HCT116 (cell line): ENCODE measurements around the gene FDXACB1. TPM values are rescaled to one million over a fixed set of nuclear protein-coding genes. Genes with fewer than 3 reads are reported as not detected.

Experiments
- ATAC-seq: fragments of 200-7000 bp; cut with Tn5 transposase; 2 replicates; pipeline ENCODE4 v1.9.1; 2020; ENCODE audit warnings: mild to moderate bottlenecking, moderate library complexity
- BruUV-seq: library from RNA; stranded (reverse); fragments of 400-500 nt; replicated peaks from 2 replicates; lab custom pipeline; 2021; lab: Mats Ljungman, UMichigan
- CTCF ChIA-PET: fragments of 300-600 bp; sonication (Branson Sonifier 250); formaldehyde crosslinking; loops from one replicate; lab custom pipeline; 2021; ENCODE audit warnings: antibody characterized with exemption; lab: Charles Lee
- POLR2A ChIA-PET: fragments of 300-600, 350-600 bp; sonication (Branson Sonifier 250); formaldehyde crosslinking; loops from one replicate; lab custom pipeline; 2021; ENCODE audit warnings: antibody characterized with exemption; lab: Charles Lee
- RAD21 ChIA-PET, 2 experiments: fragments of 300-600 bp; sonication (Branson Sonifier 250); formaldehyde crosslinking; loops; one replicate each; lab custom pipeline; 2023; ENCODE audit warnings: low total read pairs in 2 of 2; ENCODE audit not compliant: uncharacterized antibody in 2 of 2, unreplicated experiment in 2 of 2, low non-redundant PET in 1 of 2; lab: Charles Lee
- DNase-seq: peaks from one replicate; pipeline ENCODE4 v3.0.0-alpha.2; 2010; ENCODE audit warnings: low read depth, low spot score
- H2AFZ ChIP-seq: fragments of 200-600 bp; shearing (Covaris generic), sonication (generic); 2 replicates; pipeline ENCODE4 v1.6.1; 2017; ENCODE audit warnings: low read depth, mixed run types, mixed read lengths, antibody characterized with exemption, low read length; ENCODE audit not compliant: poor library complexity, severe bottlenecking
- H3K27ac ChIP-seq: 2 replicates; pipeline ENCODE4 v1.5.1; 2012; ENCODE audit warnings: low read depth, low read length
- H3K27me3 ChIP-seq: fragments of 200-600 bp; sonication (generic); 2 replicates; pipeline ENCODE4 v1.6.1; 2016; ENCODE audit warnings: mixed run types, low read length, mixed read lengths; ENCODE audit not compliant: insufficient read depth
- H3K36me3 ChIP-seq, 2 experiments: fragments of 200-500 bp in 1 of 2; fragments of 200-600 bp in 1 of 2; sonication (Bioruptor generic) in 1 of 2; sonication (generic) in 1 of 2; 2 replicates each; pipeline versions ENCODE4 v1.5.1 to v1.6.1; 2014 to 2016; ENCODE audit warnings: low read length in 2 of 2, inconsistent platforms in 1 of 2, mixed read lengths in 1 of 2, mixed run types in 1 of 2; ENCODE audit not compliant: insufficient read depth in 2 of 2, control insufficient read depth in 1 of 2
- H3K4me1 ChIP-seq, 2 experiments: fragments of 200-600 bp in 1 of 2; sonication (generic) in 1 of 2; 2 replicates each; pipeline versions ENCODE4 v1.5.1 to v1.6.1; 2012 to 2017; ENCODE audit warnings: low read length in 2 of 2, inconsistent platforms in 1 of 2, mild to moderate bottlenecking in 1 of 2, mixed read lengths in 1 of 2, mixed run types in 1 of 2, moderate library complexity in 1 of 2; ENCODE audit not compliant: insufficient read depth in 2 of 2, control insufficient read depth in 1 of 2
- H3K4me2 ChIP-seq: fragments of 200-600 bp; sonication (generic); 2 replicates; pipeline ENCODE4 v1.6.1; 2017; ENCODE audit warnings: mixed run types, low read length, mixed read lengths
- H3K4me3 ChIP-seq, 2 experiments: fragments of 200-600 bp in 1 of 2; sonication (generic) in 1 of 2; replicated peaks in 1 of 2; 2 replicates each; pipeline ENCODE4 v1.5.1; 2011 to 2016; ENCODE audit warnings: low read length in 2 of 2, control low read depth in 1 of 2, low read depth in 1 of 2, mild to moderate bottlenecking in 1 of 2, mixed read lengths in 1 of 2, mixed run types in 1 of 2
- H3K79me2 ChIP-seq: fragments of 200-600 bp; sonication (generic); 2 replicates; pipeline ENCODE4 v1.6.1; 2017; ENCODE audit warnings: mild to moderate bottlenecking, mixed run types, low read length, moderate library complexity, mixed read lengths; ENCODE audit not compliant: insufficient read depth
- H3K9ac ChIP-seq: fragments of 200-600 bp; sonication (generic); 2 replicates; pipeline ENCODE4 v1.6.1; 2016; ENCODE audit warnings: low read length, mixed read lengths
- H3K9me2 ChIP-seq: fragments of 200-600 bp; sonication (generic), shearing (Covaris generic); 2 replicates; pipeline ENCODE4 v1.6.1; 2017; ENCODE audit warnings: mixed run types, mild to moderate bottlenecking, moderate library complexity; ENCODE audit not compliant: insufficient read depth
- H3K9me3 ChIP-seq, 2 experiments: fragments of 200-500 bp in 1 of 2; fragments of 200-600 bp in 1 of 2; sonication (Bioruptor generic) in 1 of 2; sonication (generic) in 1 of 2; 2 replicates each; pipeline ENCODE4 v1.6.1; 2014 to 2017; ENCODE audit warnings: low read length in 2 of 2, mixed read lengths in 2 of 2, inconsistent platforms in 1 of 2, low read depth in 1 of 2, mild to moderate bottlenecking in 1 of 2, mixed run types in 1 of 2, moderate library complexity in 1 of 2; ENCODE audit not compliant: control insufficient read depth in 1 of 2, insufficient read depth in 1 of 2
- H4K20me1 ChIP-seq: fragments of 200-600 bp; sonication (generic), shearing (Covaris generic); 2 replicates; pipeline ENCODE4 v1.6.1; 2017; ENCODE audit warnings: mixed run types, mild to moderate bottlenecking, moderate library complexity; ENCODE audit not compliant: insufficient read depth
- CBX3 ChIP-seq: IDR thresholded peaks from 2 replicates; pipeline ENCODE4 v1.6.1; 2012; ENCODE audit warnings: low read depth
- CEBPB ChIP-seq: IDR thresholded peaks from 2 replicates; pipeline ENCODE4 v1.6.1; 2012; ENCODE audit warnings: low read depth
- EGR1 ChIP-seq: IDR thresholded peaks from 2 replicates; pipeline ENCODE4 v1.6.1; 2012; ENCODE audit warnings: low read depth
- ELF1 ChIP-seq: IDR thresholded peaks from 2 replicates; pipeline ENCODE4 v1.6.1; 2012; ENCODE audit warnings: low read depth, borderline replicate concordance
- EZH2 ChIP-seq: fragments of 200-600 bp; sonication (generic); IDR thresholded peaks from 2 replicates; pipeline ENCODE4 v1.6.1; 2017; ENCODE audit warnings: antibody characterized with exemption, mixed run types
- POLR2AphosphoS5 ChIP-seq: IDR thresholded peaks from 2 replicates; pipeline ENCODE4 v1.6.1; 2011; ENCODE audit warnings: mild to moderate bottlenecking, low read depth, low read length, moderate library complexity
- RAD21 ChIP-seq: IDR thresholded peaks from 2 replicates; pipeline ENCODE4 v1.6.1; 2012; ENCODE audit warnings: low read depth, mild to moderate bottlenecking
- SIN3A ChIP-seq: IDR thresholded peaks from 2 replicates; pipeline ENCODE4 v1.6.1; 2012; ENCODE audit warnings: low read depth
- SP1 ChIP-seq: IDR thresholded peaks from 2 replicates; pipeline ENCODE4 v1.6.1; 2012; ENCODE audit warnings: low read depth
- SRF ChIP-seq: IDR thresholded peaks from 2 replicates; pipeline ENCODE4 v1.6.1; 2012; ENCODE audit warnings: low read depth
- TCF7L2 ChIP-seq: IDR thresholded peaks from 2 replicates; pipeline ENCODE4 v1.7.0; 2011; ENCODE audit warnings: borderline replicate concordance, inconsistent platforms; ENCODE audit not compliant: insufficient read depth, insufficient read length; ENCODE audit errors: extremely low read depth
- ZBTB33 ChIP-seq: IDR thresholded peaks from 2 replicates; pipeline ENCODE4 v1.6.1; 2011; ENCODE audit warnings: mild to moderate bottlenecking, low read length, moderate library complexity; ENCODE audit not compliant: insufficient replicate concordance; ENCODE audit errors: extremely low read depth
- intact Hi-C: fragments of 100-400 bp; cut with micrococcal nuclease; formaldehyde crosslinking; loops from 2 replicates; pipeline ENCODE4 v1.10.0; 2022
- total RNA-seq: library from RNA; stranded (reverse); gene quantifications from one replicate; pipeline ENCODE4 v1.2.1, GENCODE V29; 2021; ENCODE audit not compliant: unreplicated experiment
- TF ChIP-seq, protein P1 (sequence below), 3 experiments: fragments of 200-600 bp in 1 of 3; sonication (generic) in 1 of 3; IDR thresholded peaks in 2 of 3; conservative IDR thresholded peaks in 1 of 3; 2 replicates each; pipeline ENCODE4 v1.5.1; 2012 to 2017; ENCODE audit warnings: low read depth in 2 of 3, low read length in 2 of 3, antibody characterized with exemption in 1 of 3, borderline replicate concordance in 1 of 3, control low read depth in 1 of 3, mild to moderate bottlenecking in 1 of 3, mixed read lengths in 1 of 3, mixed run types in 1 of 3, moderate library complexity in 1 of 3; ENCODE audit not compliant: insufficient read depth in 1 of 3
- TF ChIP-seq, protein P2 (sequence below): IDR thresholded peaks from 2 replicates; pipeline ENCODE4 v1.6.1; 2012

FDXACB1 gene
- total RNA-seq, 1 experiment from 2014 or later, result 3.8 TPM

DNA sequence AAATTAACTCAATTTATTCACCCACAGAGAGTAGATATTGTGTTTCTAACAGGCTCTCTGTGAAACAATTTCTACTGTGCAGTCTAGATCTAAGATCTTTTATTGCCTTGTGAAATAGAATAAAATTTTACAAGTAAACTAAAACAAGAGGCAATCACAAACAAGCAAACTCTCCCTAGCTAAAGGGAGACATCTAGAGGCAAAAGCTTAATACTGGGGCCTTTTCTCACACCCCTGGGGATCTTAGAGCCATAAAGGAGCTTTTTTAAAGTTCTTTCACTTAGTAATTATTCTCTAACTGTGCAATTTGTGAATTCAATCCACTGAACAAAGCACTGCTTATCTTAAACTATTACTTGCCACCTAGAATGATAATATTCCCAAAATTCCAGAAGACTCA lies 27.3 kb downstream of the FDXACB1 start:
- ATAC-seq (peak; percentile 47; the same call in 1 of the 2 replicates), DNase-seq (no peak)
- Histone ChIP-seq H3K4me2 (no peak overlapping the region), H3K9me3 (no peaks in the 10 kb centered on the region), H4K20me1 (no peaks in the 10 kb centered on the region), H3K9ac (no peak overlapping the region), H3K36me3 (peaks cover 0 to 4% of the 10 kb centered on the region in 2 experiments; a peak in 2 of 4 replicates), H3K79me2 (no peaks in the 10 kb centered on the region), H3K27ac (no peak overlapping the region), H3K4me3 (no peak overlapping the region), H3K27me3 (no peaks in the 10 kb centered on the region), H3K4me1 (no peaks in the 10 kb centered on the region), H2AFZ (no peak overlapping the region), H3K9me2 (no peaks in the 10 kb centered on the region)
- RAD21 ChIA-PET, result no interaction called here
- intact Hi-C loops, result no loop called here
- BruUV-seq, result no TSS peak
- CTCF ChIA-PET, result interaction anchor here (0.6 to 1.3 kb wide), 7 partner anchors 8 to 397 kb away, joined by 3 to 6 read pairs (median 4); no protein-coding TSS in a partner anchor
- TF ChIP-seq RAD21, result peak; percentile 42; the same call in 1 of the 2 replicates
- no peak for TF ChIP-seq CEBPB
- TF ChIP-seq, protein P1, sequence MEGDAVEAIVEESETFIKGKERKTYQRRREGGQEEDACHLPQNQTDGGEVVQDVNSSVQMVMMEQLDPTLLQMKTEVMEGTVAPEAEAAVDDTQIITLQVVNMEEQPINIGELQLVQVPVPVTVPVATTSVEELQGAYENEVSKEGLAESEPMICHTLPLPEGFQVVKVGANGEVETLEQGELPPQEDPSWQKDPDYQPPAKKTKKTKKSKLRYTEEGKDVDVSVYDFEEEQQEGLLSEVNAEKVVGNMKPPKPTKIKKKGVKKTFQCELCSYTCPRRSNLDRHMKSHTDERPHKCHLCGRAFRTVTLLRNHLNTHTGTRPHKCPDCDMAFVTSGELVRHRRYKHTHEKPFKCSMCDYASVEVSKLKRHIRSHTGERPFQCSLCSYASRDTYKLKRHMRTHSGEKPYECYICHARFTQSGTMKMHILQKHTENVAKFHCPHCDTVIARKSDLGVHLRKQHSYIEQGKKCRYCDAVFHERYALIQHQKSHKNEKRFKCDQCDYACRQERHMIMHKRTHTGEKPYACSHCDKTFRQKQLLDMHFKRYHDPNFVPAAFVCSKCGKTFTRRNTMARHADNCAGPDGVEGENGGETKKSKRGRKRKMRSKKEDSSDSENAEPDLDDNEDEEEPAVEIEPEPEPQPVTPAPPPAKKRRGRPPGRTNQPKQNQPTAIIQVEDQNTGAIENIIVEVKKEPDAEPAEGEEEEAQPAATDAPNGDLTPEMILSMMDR (IDR thresholded peaks at IDR 0.05 in 2 of 3, conservative IDR thresholded peaks at IDR 0.05 in 1 of 3; ENCODE audit: borderline replicate concordance in 1 of 3, insufficient read depth in 1 of 3, low read depth in 2 of 3, low read length in 2 of 3), result peak in 2 of 3 experiments; percentile 34 to 45; a peak in 5 of 6 replicates
- POLR2A ChIA-PET, result no interaction called here

DNA sequence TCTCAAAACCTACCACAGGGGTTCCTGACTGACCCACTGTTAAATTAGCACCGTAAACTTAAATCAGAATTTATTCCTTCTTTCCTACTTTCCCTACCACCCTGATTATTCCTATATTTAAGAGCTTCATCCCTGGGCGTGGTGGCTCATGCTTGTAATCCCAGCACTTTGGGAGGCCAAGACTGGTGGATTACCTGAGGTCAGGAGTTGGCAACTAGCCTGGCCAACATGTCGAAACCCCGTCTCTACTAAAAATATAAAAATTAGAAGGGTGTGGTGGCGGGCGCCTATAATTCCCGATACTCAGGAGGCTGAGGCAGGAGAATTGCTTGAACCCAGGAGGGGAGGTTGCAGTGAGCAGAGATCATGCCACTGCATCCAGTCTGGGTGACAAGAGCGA lies 27.9 kb downstream of the FDXACB1 start:
- intact Hi-C loops, result no loop called here
- BruUV-seq, result no TSS peak
- ChIA-PET CTCF (interaction anchor here (0.9 to 1.3 kb wide), 6 partner anchors 8 to 396 kb away, joined by 3 to 6 read pairs (median 4); no protein-coding TSS in a partner anchor), POLR2A (no interaction called here), RAD21 (no interaction called here)
- Histone ChIP-seq H3K9me2 (no peaks in the 10 kb centered on the region), H2AFZ (no peak overlapping the region), H3K27me3 (no peaks in the 10 kb centered on the region), H3K9me3 (no peaks in the 10 kb centered on the region), H3K9ac (no peak overlapping the region), H3K4me1 (no peaks in the 10 kb centered on the region), H3K27ac (no peak overlapping the region), H3K4me2 (no peak overlapping the region), H4K20me1 (no peaks in the 10 kb centered on the region), H3K36me3 (peaks cover 0 to 4% of the 10 kb centered on the region in 2 experiments; a peak in 1 of 4 replicates), H3K79me2 (no peaks in the 10 kb centered on the region), H3K4me3 (no peak overlapping the region)
- DNase-seq (no peak), ATAC-seq (no peak)
- TF ChIP-seq, protein P2, sequence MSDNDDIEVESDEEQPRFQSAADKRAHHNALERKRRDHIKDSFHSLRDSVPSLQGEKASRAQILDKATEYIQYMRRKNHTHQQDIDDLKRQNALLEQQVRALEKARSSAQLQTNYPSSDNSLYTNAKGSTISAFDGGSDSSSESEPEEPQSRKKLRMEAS, result no peak
- TF ChIP-seq ZBTB33, result no peak
- no peak for TF ChIP-seq SRF
- TF ChIP-seq SIN3A, result no peak
- no peak for TF ChIP-seq EZH2
- TF ChIP-seq POLR2AphosphoS5, result no peak
- no peak for TF ChIP-seq EGR1
- no peak for TF ChIP-seq SP1
- no peak for TF ChIP-seq ELF1
- TF ChIP-seq CBX3, result no peak
- no peak for TF ChIP-seq TCF7L2
